ENCODE data around the gene MYO10.

GRCh38 chr5:16827755-16828154 lies 108.3 kb downstream of the MYO10 start:
- no peak for TF ChIP-seq REST (IDR thresholded peaks at IDR 0.05; ENCODE audit: low read depth)
- no peak for TF ChIP-seq NFIC (IDR thresholded peaks at IDR 0.05)
- no peak for TF ChIP-seq FOXM1 (IDR thresholded peaks at IDR 0.05; ENCODE audit: borderline replicate concordance, low read depth)
